UCSD-AML1 (cell line): ENCODE results near the gene MST1R.

Experiments used
- DNase-seq: peaks from one replicate; lab custom pipeline; 2025; ENCODE audit not compliant: unreplicated experiment; lab: John Stamatoyannopoulos, UW

The MST1R gene

DNA sequence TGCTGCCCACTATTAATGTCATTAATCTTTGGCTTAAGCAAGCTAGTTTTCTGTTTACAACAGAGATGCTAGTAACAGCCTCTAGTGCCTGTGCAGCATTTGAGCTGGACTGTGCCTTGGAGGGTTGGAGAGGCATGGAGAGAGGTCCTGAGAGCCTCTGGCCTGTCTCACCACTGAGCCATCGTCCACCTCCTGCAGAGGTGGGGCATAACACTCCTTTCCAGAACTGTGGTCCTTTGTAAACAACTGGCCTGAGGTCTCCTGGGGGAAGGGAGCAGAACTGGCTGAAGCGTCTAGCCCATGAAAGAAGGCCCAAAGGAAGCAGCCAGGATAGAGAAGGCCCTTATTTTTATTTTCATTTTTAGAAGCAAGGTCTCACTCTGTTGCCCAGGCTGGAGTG, 24.0 kb downstream of the MST1R start:
- DNase-seq = no peak

DNA sequence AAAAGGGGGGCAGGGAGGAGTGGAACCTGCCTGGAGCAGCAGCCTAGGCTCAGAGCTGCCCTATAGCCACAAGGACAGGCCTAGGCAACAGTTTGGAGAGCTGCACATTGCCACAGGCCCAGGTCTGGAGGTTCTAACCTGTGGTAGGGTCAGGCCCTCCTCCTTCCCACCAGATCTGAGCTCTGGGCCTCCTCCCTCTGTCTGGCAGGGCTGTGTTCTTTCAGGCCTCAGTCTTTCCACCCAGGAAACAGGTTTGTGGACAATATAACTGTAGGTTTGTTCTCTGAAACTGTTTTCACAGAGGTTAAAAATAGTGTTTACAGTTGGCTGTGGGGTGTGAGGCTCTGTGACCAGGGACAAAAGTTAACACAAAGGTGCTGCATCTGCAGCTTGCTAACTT, 25.0 kb downstream of the MST1R start:
- no peak for DNase-seq

DNA sequence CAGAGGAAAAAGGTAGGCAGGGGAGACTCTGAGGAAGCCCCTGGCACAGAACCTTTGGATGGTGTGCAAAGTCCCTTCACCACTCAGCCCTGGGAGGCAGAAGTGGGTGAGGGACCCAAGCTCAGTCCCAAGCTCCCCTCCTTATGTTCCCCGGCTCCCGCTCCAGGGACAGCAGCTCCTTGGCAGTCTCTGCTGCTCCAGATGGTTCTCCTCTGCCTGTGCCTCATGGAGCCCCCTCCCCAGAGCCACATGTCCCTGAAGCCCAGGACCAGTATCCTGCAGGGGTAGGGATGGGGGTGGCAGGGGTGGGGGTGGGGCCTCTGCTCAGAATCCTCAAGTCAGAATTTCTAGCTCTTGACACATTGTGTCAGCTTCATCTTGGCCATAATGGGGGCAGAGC, 26.0 kb downstream of the MST1R start:
- DNase-seq = no peak

DNA sequence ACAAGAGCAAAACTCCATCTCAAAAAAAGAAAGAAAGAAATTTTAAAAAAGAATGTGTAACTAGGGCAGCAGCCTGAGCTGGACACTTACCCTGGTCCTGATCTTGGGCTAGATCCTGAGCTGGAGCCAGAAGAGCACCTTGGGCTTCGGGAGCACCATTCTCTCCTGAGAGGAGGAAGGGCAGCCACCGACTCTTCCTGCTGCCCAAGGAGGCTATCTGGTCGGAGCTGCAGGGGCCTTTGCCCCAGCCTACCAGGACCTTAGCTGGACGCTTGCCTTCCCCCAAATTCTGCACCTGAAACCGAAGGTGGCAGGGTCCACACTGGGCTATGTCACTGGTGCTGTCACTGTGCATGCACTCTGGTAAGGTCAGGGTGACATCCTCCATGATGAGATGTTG, 27.1 kb downstream of the MST1R start:
- no peak for DNase-seq

DNA sequence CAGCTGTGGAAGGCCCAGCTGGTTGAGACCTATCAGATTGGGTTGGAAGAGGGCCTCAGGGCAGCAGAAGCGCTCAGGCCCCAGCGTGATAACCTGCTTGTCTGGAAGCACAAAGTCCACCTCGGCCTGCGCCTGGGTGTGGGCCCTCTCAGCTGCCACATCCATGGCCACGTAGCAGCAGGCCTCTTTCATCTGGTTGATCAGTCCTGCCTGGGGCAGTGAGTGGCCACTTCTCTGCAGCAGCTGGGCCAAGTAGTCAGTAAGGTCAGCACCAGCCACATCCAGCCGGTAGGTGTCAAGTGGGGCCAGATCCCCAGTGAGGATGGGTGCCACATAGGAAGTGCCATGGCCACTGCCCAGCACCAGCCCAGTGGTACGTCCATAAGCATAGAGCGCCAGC, 30.1 kb downstream of the MST1R start:
- DNase-seq = no peak

DNA sequence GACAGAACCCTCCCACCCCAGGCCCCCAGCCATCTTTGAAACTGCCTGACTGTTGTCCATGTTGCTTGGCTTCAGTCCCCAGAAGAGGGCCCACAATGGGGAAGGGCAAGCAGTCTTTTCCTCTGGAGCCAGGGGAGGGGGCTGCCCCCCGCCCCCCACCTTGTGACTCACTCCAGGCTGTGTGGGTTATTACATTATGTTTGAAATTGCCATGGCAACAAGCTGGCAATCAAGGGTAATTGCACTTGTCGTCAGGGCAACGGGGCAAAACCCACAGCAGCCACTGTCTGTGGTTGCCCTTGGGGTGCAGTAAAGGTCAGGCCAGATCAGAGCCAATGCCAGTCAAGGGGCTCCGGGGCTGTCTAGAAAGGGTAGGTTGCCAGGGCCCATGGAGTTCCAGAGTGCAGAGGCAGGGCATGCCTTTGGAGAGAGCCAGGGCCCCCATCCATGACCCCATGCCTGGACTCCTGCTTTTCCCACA, 30.8 kb downstream of the MST1R start:
- DNase-seq = no peak

DNA sequence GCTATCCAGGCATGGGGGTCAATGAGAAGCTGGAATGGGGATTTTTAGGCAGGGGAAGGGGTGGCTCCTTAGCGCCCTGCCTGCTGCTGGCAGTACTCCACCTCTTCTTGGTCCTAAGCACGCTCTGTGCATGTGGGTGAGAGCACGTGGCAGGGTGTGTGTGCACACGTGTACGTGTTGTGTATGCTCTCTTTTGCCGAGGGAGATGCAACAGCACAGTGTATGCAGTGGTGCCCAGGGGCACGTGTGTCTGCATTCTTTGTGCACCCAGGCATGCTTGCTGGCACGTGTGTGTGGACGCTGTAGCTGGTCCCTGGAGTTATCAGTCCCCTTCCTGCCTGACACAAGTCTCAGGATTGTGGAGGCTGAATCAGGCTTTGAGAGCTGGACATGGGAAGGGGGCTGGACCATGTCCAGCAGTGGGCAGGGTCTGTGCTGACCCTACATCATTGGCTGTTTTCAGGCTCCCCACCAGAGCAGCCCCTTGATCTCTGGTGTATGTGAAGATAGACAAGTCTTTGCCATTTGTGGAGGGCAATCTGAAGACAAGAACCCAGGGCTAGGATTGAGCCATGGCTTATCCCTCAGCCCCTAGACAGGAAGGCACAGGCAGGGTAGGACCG, 32.0 kb downstream of the MST1R start:
- DNase-seq = no peak

DNA sequence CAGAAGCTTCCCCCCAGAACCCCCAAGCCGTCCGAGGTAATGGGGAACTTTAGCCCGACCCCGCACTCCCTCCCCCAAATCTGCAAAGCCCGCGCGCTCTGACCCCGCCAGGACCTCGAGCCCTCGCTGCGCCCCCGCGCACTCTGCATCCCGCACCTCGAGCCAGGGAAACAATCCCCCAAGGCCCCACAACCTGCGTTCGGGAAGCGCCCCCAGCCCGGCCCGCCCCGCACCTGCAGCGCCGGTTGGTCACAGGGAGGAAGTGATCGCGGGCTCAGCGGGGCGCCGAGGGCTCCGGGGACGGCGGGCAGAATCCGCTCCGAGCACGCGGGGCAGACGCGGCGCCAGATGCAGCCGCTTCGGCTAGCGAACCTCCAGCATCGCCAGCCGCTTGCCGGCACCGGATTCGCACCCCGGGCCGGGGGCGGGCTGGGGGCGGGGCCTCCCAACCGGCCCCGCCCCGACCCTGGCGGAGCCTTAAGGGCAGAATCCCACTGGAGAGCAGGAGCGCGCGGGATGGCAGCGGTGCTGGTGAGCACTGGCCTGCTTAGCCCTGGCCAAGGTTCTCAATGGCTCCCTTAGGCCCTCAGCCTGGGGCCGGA, 34.0 kb downstream of the MST1R start, which contains the start of gene CAMKV:
TSS of gene CAMKV (minus strand) at position 382 of the 602 bp plus-strand sequence. CDS start 7,518 bp downstream, outside the sequence.
- DNase-seq = no peak

DNA sequence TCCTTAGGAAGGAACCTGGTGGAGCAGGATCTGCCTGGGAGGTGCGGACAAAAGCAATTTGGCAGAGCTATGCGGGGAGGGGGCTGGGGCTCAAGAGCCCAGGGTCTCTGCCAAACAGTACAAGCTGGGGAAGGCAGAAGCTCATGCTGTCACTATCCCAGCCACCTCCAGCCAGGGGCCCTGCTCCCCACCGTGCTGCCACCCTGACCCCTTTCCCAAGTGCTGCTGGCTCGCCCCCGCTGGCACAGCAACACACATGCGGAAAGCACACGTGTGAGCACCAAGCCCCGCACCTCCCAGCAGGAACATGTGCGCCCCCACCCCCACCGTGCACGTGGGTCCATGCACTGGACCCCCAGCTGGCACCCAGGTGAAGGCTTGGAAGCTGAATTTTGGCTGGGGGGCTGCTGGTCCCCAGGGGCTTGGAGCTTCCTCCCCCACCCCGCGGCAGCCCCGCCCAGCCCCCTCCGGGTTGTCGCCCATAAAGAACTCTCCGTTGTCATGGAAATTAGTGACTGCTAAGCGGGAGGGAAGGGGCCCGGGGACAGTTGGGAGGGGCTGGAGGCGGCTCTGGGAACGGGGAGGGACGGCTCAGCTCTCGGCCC, 34.7 kb downstream of the MST1R start:
- DNase-seq = no peak

DNA sequence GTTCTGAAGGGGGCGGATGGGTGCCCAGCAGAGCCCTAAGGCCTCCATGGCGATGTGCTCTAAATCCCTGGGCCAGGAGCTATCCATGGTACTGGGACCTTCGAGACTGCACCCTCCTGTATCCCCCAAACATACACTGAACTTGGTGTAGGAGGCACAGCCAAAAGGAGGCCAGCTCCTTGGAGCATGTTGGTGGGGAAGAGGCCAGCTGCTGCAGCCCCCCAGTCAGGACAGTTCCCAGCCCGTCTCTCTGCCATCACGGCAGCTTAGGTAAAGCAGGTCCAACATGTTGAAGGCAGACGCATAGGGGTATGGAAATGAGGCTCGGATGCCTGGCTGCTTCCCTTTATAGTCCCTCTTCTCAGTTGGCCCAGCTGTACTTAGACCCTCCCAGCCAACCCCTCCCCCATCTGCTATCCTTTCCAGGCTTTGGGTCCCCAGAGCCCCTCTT, 35.8 kb downstream of the MST1R start:
- DNase-seq = peak; percentile 30

DNA sequence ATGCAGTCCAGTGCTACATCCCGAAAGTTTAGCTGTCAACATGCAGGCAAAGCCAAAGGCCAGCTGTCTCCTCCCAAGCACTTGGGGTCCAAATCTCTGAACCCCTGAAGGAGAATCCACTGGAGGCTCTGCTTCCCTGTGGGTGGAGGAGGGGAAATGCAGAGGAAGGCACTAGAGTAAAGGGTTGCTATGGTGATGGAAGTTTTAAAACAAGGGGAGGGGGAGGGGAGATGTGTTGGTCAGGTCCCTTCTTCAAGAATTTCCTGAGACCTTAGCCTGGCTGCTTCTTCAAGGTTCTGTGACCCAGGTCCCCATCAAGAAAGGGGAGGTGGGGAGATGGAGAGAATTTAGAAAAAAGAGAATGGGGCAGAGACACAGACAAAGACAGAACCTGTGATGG, 36.3 kb downstream of the MST1R start:
- DNase-seq = no peak

DNA sequence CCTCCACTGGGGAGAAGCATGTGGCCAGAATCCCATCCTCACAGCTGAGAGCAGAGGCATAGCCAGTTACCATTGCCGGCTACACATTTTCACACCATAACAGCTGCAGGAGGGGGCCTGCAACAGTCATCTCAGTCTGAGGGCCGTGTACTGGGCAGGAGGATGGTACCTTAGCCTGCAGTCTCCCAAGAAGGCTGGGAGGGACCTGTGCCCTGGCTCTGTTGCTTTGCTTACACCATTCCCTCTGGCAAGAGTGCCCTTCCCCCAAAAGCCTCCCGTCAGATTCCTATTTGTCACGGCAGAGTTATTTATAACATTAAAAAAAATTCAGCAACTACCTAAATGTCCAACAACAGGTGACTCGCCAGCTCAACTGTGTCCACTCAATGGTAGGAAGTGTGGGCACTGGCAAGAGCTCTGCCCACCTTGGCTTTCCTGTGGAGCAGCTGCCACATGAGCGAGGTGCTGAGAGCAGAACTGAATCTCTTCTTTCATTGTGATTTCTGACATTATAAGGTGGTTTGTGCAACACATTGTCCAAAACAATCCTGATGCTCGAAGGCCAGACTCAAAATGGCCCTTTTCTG, 38.4 kb downstream of the MST1R start:
- no peak for DNase-seq

DNA sequence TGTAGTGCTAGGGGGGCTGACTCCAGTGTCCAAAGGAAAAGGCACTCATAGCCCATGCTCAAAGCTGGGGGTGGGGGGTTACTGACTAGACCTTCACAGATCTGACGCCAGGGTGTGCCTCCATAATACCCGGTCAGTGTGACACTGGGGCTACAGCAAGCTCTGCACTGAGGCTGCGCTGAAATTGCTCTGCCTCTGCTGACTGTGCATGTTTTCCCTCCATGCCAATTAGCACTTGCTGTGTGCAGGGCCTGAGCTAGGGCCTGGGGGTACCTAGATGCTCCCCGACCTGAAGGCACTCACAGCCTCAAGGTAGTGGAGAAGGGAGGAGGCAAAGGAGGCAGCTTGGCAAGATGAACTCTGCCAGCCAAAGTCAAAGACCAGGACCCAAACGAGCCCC, 39.2 kb downstream of the MST1R start:
- DNase-seq = no peak

DNA sequence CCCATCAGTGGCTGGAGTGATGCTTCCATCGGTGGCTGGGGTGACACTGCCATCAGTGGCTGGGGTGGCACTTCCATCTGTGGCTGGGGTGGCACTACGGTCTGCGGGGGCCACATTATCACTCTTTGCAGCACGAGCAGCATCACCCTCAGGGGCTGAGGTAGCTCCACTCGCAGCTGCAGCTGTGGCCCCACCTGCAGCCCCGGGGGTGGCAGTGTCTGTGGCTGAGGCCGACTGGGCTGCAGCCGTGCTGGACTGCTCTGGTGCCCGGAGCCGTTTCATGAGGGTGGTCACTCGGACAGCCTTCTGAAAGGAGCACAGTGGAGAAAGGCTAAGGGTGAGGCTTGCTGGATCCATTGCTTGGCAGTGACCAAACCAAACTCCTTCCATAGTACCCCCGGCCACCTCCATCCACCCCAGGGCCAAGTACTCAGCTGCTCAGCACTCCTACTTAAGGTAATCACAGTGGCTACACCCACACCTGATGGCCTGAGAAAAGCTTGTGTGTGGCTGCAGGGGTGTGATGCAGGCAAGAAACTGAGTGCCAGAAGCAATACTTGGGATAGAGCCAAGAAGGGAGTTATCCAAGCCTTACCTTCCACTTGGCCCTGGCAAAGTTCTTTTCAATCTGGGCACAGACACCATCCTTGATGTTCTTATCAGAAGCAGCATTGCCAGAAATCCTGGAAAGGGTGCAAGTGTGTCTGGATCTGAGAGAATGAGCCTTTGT, 43.9 kb downstream of the MST1R start:
- no peak for DNase-seq

DNA sequence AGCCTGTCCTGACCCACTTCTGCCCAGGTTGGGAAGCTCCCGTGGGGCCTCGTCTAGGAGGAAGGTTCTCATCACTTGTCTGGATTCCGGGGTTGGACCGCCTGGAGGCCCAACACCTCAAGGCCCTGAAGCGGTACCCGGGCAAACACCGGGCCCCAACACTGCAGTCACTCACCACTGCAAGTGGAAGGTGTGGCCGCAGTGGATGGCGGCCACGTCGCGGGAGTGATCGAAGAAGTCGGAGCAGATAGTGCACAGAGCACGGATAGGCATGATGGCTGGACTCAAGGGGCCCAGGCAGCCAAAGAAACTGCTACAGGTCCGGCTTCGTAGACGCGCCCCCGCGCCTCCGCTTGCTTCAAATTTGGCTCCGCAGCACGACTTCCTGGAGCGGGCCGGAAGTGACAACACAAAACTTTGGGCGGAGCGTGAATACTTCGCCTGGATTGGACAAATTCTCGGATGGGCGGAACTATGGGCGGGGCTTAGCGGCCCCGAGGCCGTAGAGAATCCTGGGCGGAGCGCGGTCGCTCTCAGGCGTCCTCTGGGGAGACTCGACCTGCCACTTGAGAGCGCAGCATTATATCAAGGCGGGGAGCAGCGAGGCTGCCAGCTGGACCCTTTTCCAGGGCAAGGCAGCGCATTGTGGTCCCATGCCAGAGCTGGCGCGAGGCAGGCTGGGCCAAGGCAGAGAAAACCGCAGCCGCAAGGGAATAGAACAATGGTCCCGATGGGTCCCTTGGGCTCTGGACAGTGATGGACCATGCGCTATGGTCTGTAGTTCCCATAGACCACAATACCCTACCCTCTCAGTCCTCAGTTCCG, 47.3 kb downstream of the MST1R start, which contains the start of gene TRAIP:
TSS of gene TRAIP (minus strand) at position 384 of the 825 bp plus-strand sequence. CDS start at position 273, 111 bp downstream.
- peak; percentile 94 for DNase-seq

DNA sequence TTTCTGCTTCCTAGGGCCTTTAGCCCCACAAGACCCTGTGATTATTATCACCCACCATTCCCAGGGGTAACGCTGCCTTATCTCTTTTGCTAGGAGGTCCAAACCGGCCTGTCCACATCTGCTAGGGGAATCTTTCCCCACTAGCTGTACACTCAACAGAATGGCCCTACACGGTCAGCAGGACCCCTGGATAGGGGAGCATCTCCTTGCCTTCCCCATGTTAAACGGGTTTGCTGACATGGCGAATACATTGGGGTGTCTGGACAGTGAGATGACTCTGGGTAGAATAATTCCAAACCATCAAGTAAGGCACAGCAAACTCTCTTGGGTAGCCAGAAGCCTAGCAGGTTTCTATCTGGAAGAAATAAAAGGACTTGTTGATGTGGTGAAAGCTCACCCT, 48.0 kb downstream of the MST1R start:
- DNase-seq = no peak

DNA sequence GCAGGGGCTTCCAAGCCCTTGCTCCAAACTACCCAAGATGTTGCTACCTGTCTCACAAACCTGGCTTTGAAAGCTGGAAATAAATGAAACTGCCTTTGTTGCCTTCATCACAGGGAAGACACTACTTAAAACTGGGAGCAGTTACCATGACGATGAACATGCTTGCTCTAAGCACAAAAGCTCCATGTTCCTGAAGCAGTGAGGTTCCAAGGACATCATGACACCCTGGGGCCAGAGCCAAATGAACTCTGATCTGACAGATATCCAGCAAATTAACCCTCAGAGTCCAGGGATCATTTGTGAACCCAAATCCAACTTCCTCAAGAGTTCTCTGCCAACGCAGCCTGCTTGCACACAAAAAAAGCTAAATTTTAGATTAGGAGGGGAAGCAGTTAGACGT, 58.0 kb downstream of the MST1R start:
- DNase-seq = no peak

DNA sequence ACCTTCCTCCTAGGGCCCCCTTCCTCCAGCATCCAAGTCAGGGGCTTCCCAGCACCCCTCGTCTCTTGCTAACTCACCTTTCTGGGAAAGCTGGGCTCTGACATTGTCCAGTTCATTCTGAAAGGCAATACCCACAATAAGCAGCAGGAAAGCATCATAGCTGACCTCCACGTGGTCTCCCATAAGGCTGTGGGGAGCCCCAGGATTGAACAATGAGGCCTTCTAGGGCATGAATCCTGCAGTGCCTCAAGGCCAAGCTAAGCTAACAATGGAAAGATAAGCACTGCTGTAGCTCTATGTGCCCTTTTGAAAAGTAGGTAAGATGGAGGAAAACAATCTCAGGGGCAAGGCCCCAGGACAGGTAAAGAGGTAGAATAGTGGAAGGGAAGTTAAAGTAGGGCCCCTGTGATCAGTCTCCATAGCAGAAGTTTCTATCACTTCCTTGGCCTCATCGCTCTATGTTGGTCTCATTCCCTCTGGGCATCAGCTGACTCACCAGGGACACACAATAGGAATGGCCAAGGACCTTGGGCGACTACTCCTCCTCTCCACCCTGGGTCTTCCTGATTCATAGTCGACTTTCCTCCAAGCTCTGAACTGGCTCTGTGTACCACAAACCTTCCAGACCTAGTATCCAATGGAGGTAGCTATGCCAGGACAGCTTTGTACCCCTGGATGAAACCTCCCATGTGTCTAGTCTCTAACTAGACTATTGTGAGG, 59.0 kb downstream of the MST1R start:
- no peak for DNase-seq

DNA sequence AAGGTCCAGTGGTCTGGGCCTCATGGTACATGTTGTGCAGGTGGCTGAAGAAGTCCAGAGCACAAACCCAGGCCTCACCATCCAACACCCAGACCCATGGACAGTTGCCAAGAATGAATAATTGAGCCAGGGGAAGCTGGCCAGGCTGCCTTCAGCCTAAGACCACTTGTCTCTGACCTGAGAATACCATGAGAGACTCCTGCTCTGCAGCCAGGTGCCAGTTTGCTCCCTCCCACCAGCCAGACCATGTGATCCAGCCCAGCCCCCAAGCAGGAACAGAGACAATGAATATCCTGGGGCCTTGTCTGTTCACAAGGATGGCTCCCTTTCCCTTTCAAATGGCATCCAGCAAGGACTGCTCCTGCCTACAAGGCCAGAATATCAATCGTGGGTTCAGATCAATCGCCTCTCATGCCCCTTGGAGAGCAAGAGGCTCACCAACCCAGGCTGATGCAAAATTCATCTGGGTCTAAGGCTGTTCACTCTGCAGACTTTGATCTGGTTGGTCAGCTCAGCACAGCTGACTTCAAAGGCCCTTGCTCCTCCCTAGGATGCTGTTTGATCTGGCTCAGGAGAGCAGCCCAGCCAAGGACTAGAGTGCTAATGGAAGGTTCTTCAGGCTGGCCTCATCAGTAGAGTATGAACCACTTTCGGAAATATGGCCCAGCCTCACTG, 60.7 kb downstream of the MST1R start:
- DNase-seq = no peak
